SK-N-SH (cell line): ENCODE results near the gene TSSK1B.

Experiments
- RFX5 ChIP-seq: IDR thresholded peaks from 2 replicates; pipeline ENCODE4 v1.6.1; 2012; ENCODE audit warnings: mild to moderate bottlenecking, improper control_type of control experiment, low read length
- TF ChIP-seq, protein P1 (sequence below): fragments of 200-600 bp; sonication (generic); IDR thresholded peaks from 2 replicates; pipeline ENCODE4 v1.6.1; 2017; ENCODE audit warnings: antibody characterized with exemption, mild to moderate bottlenecking, moderate library complexity
- TF ChIP-seq, protein P2 (sequence below): fragments of 150-350 bp; IDR thresholded peaks from 2 replicates; pipeline ENCODE4 v1.6.1; 2017; ENCODE audit warnings: antibody characterized with exemption, low read length, low read depth, borderline replicate concordance

DNA sequence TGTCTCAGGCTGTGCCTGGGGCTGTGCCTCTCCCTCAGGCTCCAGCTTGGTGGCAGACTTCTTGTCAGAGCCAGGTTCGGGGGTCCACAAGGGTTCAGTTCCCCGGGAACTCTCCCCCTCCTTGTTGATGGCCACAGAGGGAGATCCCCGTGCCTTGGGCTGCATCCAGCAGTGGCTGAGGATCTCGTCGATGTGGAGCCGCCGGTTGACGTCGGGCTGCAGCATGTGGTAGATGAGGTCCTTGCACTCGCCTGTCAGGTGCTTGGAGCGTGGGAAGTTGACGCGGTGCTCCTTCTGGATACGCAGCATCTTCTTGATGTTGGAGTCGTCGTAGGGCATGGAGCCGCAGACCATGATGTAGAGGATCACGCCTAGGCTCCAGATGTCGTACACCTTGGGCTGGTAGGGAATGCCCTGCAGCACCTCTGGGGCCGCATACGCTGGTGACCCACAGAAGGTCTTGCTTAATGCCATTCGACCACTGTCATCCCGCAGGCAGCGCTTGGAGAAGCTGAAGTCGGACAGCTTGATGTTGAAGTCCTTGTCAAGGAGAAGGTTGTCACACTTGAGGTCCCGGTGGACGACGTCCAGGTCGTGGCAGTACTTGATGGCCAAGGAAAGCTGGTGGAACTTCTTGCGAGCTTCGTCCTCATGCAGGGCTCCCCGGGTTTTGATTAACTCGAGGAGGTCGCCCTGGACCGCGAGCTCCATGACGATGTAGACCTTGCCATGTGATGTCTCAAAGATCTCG lies 752 bp downstream of the TSSK1B start:
- TF ChIP-seq, protein P1, sequence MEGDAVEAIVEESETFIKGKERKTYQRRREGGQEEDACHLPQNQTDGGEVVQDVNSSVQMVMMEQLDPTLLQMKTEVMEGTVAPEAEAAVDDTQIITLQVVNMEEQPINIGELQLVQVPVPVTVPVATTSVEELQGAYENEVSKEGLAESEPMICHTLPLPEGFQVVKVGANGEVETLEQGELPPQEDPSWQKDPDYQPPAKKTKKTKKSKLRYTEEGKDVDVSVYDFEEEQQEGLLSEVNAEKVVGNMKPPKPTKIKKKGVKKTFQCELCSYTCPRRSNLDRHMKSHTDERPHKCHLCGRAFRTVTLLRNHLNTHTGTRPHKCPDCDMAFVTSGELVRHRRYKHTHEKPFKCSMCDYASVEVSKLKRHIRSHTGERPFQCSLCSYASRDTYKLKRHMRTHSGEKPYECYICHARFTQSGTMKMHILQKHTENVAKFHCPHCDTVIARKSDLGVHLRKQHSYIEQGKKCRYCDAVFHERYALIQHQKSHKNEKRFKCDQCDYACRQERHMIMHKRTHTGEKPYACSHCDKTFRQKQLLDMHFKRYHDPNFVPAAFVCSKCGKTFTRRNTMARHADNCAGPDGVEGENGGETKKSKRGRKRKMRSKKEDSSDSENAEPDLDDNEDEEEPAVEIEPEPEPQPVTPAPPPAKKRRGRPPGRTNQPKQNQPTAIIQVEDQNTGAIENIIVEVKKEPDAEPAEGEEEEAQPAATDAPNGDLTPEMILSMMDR, result no peak
- no peak for TF ChIP-seq RFX5
- TF ChIP-seq, protein P2, sequence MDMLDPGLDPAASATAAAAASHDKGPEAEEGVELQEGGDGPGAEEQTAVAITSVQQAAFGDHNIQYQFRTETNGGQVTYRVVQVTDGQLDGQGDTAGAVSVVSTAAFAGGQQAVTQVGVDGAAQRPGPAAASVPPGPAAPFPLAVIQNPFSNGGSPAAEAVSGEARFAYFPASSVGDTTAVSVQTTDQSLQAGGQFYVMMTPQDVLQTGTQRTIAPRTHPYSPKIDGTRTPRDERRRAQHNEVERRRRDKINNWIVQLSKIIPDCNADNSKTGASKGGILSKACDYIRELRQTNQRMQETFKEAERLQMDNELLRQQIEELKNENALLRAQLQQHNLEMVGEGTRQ, result no peak
